Astrocyte (in vitro differentiated cells and primary cell): ENCODE results near the gene ZNF235. TPM values are rescaled to one million over a fixed set of nuclear protein-coding genes. Genes with fewer than 3 reads are reported as not detected.
A peak's percentile ranks its signal among the peaks of the same experiment; 100 is the strongest.

Source experiments
- DNase-seq: peaks from one replicate; pipeline ENCODE4 v3.0.0-alpha.2; 2010; ENCODE audit warnings: low read depth
- FAIRE-seq: peaks from 2 replicates; lab custom pipeline; 2011; peaks lifted over from hg19 to GRCh38; lab: Jason Lieb, UNC
- H2AFZ ChIP-seq: 2 replicates; pipeline ENCODE4 v1.6.0; 2012; ENCODE audit warnings: low read depth, low read length, inconsistent platforms
- H3K27ac ChIP-seq: 2 replicates; pipeline ENCODE4 v1.5.1; 2011; ENCODE audit warnings: low read depth, low read length, inconsistent platforms
- H3K27me3 ChIP-seq: 2 replicates; pipeline ENCODE4 v1.6.0; 2011; ENCODE audit warnings: low read length, inconsistent platforms; ENCODE audit not compliant: insufficient read depth
- H3K36me3 ChIP-seq: 2 replicates; pipeline ENCODE4 v1.5.1; 2011; ENCODE audit warnings: low read length, inconsistent platforms; ENCODE audit not compliant: insufficient read depth
- H3K4me1 ChIP-seq: 2 replicates; pipeline ENCODE4 v1.5.1; 2011; ENCODE audit warnings: low read length, inconsistent platforms; ENCODE audit not compliant: insufficient read depth
- H3K4me2 ChIP-seq: 2 replicates; pipeline ENCODE4 v1.6.0; 2012; ENCODE audit warnings: low read length, inconsistent platforms
- H3K4me3 ChIP-seq: 2 replicates; pipeline ENCODE4 v1.5.1; 2011; ENCODE audit warnings: low read depth, mild to moderate bottlenecking, low read length, inconsistent platforms; ENCODE audit not compliant: insufficient read depth
- H3K79me2 ChIP-seq: 2 replicates; pipeline ENCODE4 v1.6.0; 2012; ENCODE audit warnings: mild to moderate bottlenecking, low read length, inconsistent platforms; ENCODE audit not compliant: insufficient read depth
- H3K9ac ChIP-seq: 2 replicates; pipeline ENCODE4 v1.6.0; 2012; ENCODE audit warnings: mild to moderate bottlenecking, low read length, inconsistent platforms
- H3K9me3 ChIP-seq: 2 replicates; pipeline ENCODE4 v1.5.1; 2012; ENCODE audit warnings: low read depth, mild to moderate bottlenecking, low read length, inconsistent platforms; ENCODE audit not compliant: insufficient read depth
- H4K20me1 ChIP-seq: 2 replicates; pipeline ENCODE4 v1.6.0; 2012; ENCODE audit warnings: low read length, inconsistent platforms; ENCODE audit not compliant: insufficient read depth
- H3K27ac Mint-ChIP-seq: one replicate; pipeline ENCODE4 v1.8.0; 2021; ENCODE audit warnings: mild to moderate bottlenecking, mixed read lengths; ENCODE audit not compliant: unreplicated experiment
- H3K27me3 Mint-ChIP-seq: one replicate; pipeline ENCODE4 v1.8.0; 2021; ENCODE audit warnings: low read depth, mixed read lengths; ENCODE audit not compliant: unreplicated experiment
- H3K36me3 Mint-ChIP-seq: one replicate; pipeline ENCODE4 v1.8.0; 2021; ENCODE audit warnings: low read depth, mixed read lengths; ENCODE audit not compliant: unreplicated experiment
- H3K4me1 Mint-ChIP-seq: one replicate; pipeline ENCODE4 v1.8.0; 2021; ENCODE audit warnings: low read depth, mixed read lengths; ENCODE audit not compliant: unreplicated experiment
- H3K4me3 Mint-ChIP-seq: one replicate; pipeline ENCODE4 v1.8.0; 2021; ENCODE audit warnings: mild to moderate bottlenecking, moderate library complexity, mixed read lengths; ENCODE audit not compliant: unreplicated experiment
- H3K9me3 Mint-ChIP-seq: one replicate; pipeline ENCODE4 v1.8.0; 2021; ENCODE audit warnings: mild to moderate bottlenecking, mixed read lengths; ENCODE audit not compliant: unreplicated experiment
- EZH2 ChIP-seq: IDR thresholded peaks from 2 replicates; pipeline ENCODE4 v1.6.1; 2012; ENCODE audit warnings: mild to moderate bottlenecking, low read length, inconsistent platforms; ENCODE audit not compliant: insufficient read depth
- total RNA-seq: library from RNA; stranded (reverse); gene quantifications from 2 replicates; pipeline ENCODE4 v1.2.1, GENCODE V29; 2021
- TF ChIP-seq, protein P1 (sequence below): IDR thresholded peaks from 2 replicates; pipeline ENCODE4 v1.5.1; 2011; ENCODE audit warnings: low read depth, mild to moderate bottlenecking, inconsistent platforms, low read length, moderate library complexity; ENCODE audit not compliant: insufficient read depth

ZNF235 gene
- total RNA-seq, 1 donor from 2014 or later, result 6.4 TPM

- H3K4me2 ChIP-seq, result no peak overlapping the region
- H3K4me1 ChIP-seq, result no peaks in the 10 kb centered on the region
- H4K20me1 ChIP-seq, result no peaks in the 10 kb centered on the region
- H3K27ac ChIP-seq, result no peak overlapping the region
- H3K9ac ChIP-seq, result no peak overlapping the region
- H3K27me3 Mint-ChIP-seq, result no peaks in the 10 kb centered on the region
- peak; percentile 10 for DNase-seq
- no peak overlapping the region for H2AFZ ChIP-seq
- H3K4me3 ChIP-seq, result no peak overlapping the region
- H3K9me3 ChIP-seq, result no peaks in the 10 kb centered on the region
- peaks cover 3% of the 10 kb centered on the region for H3K4me1 Mint-ChIP-seq
- H3K4me3 Mint-ChIP-seq, result no peak overlapping the region
- no peak overlapping the region for H3K27ac Mint-ChIP-seq
- no peaks in the 10 kb centered on the region for H3K79me2 ChIP-seq
- H3K36me3 Mint-ChIP-seq, result peaks cover 3% of the 10 kb centered on the region
- TF ChIP-seq, protein P1, sequence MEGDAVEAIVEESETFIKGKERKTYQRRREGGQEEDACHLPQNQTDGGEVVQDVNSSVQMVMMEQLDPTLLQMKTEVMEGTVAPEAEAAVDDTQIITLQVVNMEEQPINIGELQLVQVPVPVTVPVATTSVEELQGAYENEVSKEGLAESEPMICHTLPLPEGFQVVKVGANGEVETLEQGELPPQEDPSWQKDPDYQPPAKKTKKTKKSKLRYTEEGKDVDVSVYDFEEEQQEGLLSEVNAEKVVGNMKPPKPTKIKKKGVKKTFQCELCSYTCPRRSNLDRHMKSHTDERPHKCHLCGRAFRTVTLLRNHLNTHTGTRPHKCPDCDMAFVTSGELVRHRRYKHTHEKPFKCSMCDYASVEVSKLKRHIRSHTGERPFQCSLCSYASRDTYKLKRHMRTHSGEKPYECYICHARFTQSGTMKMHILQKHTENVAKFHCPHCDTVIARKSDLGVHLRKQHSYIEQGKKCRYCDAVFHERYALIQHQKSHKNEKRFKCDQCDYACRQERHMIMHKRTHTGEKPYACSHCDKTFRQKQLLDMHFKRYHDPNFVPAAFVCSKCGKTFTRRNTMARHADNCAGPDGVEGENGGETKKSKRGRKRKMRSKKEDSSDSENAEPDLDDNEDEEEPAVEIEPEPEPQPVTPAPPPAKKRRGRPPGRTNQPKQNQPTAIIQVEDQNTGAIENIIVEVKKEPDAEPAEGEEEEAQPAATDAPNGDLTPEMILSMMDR, result no peak
- TF ChIP-seq EZH2, result no peak
- peaks cover 4% of the 10 kb centered on the region for H3K9me3 Mint-ChIP-seq
- no peak for FAIRE-seq
- no peaks in the 10 kb centered on the region for H3K27me3 ChIP-seq
- H3K36me3 ChIP-seq, result no peaks in the 10 kb centered on the region
Measured at GRCh38 chr19:44308011-44308410, 3.2 kb upstream of the ZNF235 start.

DNA sequence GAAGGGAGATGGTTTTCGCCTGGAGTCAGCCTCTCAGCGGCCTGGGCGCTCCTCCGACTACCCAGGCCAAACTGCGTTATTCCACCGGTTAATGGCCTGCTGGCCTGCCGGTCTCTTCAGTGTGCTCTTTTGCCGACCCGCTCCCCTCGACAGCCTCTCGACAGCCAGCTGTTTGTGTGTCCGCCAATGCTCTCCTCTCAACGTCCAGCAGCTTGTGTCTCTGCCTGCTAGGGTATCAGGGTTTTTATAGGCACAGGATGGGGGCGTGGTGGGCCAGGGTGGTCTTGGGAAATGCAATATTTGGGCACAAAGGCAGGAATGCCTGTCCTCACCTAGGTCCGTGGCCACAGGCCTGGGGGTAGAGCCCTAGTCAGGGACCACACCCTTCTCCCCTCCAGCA, 1.5 kb upstream of the ZNF235 start:
- Mint-ChIP-seq H3K36me3 (peaks cover 3% of the 10 kb centered on the region), H3K27ac (no peak overlapping the region), H3K27me3 (no peaks in the 10 kb centered on the region), H3K9me3 (peaks cover 4% of the 10 kb centered on the region), H3K4me3 (no peak overlapping the region), H3K4me1 (peaks cover 3% of the 10 kb centered on the region)
- H3K27ac ChIP-seq, result no peak overlapping the region
- TF ChIP-seq EZH2, result no peak
- TF ChIP-seq, protein P1, result no peak
- no peaks in the 10 kb centered on the region for H3K27me3 ChIP-seq
- no peak overlapping the region for H3K9ac ChIP-seq
- no peak overlapping the region for H3K4me2 ChIP-seq
- no peaks in the 10 kb centered on the region for H3K36me3 ChIP-seq
- H3K4me3 ChIP-seq, result no peak overlapping the region
- H3K9me3 ChIP-seq, result no peaks in the 10 kb centered on the region
- H4K20me1 ChIP-seq, result no peaks in the 10 kb centered on the region
- no peak overlapping the region for H2AFZ ChIP-seq
- DNase-seq (no peak), FAIRE-seq (no peak)
- no peaks in the 10 kb centered on the region for H3K79me2 ChIP-seq
- H3K4me1 ChIP-seq, result no peaks in the 10 kb centered on the region

- Mint-ChIP-seq H3K27ac (no peak overlapping the region), H3K9me3 (peaks cover 4% of the 10 kb centered on the region), H3K27me3 (no peaks in the 10 kb centered on the region), H3K4me1 (peaks cover 3% of the 10 kb centered on the region), H3K4me3 (peak overlapping the region; percentile 92), H3K36me3 (peaks cover 8% of the 10 kb centered on the region)
- no peaks in the 10 kb centered on the region for H3K27me3 ChIP-seq
- peak overlapping the region; percentile 92 for H3K4me3 ChIP-seq
- no peaks in the 10 kb centered on the region for H3K9me3 ChIP-seq
- DNase-seq, result no peak
- peak overlapping the region; percentile 28 for H2AFZ ChIP-seq
- no peak overlapping the region for H3K27ac ChIP-seq
- H4K20me1 ChIP-seq, result no peaks in the 10 kb centered on the region
- H3K4me2 ChIP-seq, result peak overlapping the region; percentile 91
- no peak for FAIRE-seq
- no peak overlapping the region for H3K9ac ChIP-seq
- no peaks in the 10 kb centered on the region for H3K79me2 ChIP-seq
- H3K4me1 ChIP-seq, result no peaks in the 10 kb centered on the region
- TF ChIP-seq, protein P1, result no peak
- TF ChIP-seq EZH2, result no peak
- H3K36me3 ChIP-seq, result no peaks in the 10 kb centered on the region
Measured at GRCh38 chr19:44305457-44305856, 632 bp upstream of the ZNF235 start.
